Psoas muscle (tissue), 8 donors: ENCODE measurements around the gene SH3D19. TPM values are rescaled to one million over a fixed set of nuclear protein-coding genes. Genes with fewer than 3 reads are reported as not detected.
"Not testable (repeated sequence)": the region's sequence is repeated elsewhere in the genome, so short reads cannot be mapped to it uniquely, and the experiment has no call there.

Experiments used
- ATAC-seq, 4 donors: fragments of 200-7000 bp; cut with Tn5 transposase; one replicate each; pipeline ENCODE4 v1.9.1; 2020; ENCODE audit warnings: moderate library complexity in 3 of 4, mild to moderate bottlenecking in 2 of 4
- DNase-seq, 2 donors: peaks; one replicate each; pipeline ENCODE4 v3.0.0-alpha.2; 2020
- H3K27ac ChIP-seq: fragments of 200-600 bp; one replicate; pipeline ENCODE4 v1.8.0; 2022
- H3K27me3 ChIP-seq, 3 donors: fragments of 200-600 bp in 1 of 3; one replicate each; pipeline versions ENCODE4 v1.6.1 to v1.8.0; 2013 to 2022; ENCODE audit warnings: low read length in 2 of 3, mild to moderate bottlenecking in 2 of 3, moderate library complexity in 1 of 3; ENCODE audit not compliant: insufficient read depth in 3 of 3
- H3K36me3 ChIP-seq, 2 donors: fragments of 200-600 bp in 1 of 2; one replicate each; pipeline versions ENCODE4 v1.6.1 to v1.8.0; 2013 to 2022; ENCODE audit warnings: low read depth in 1 of 2, mild to moderate bottlenecking in 1 of 2, moderate library complexity in 1 of 2; ENCODE audit not compliant: insufficient read depth in 1 of 2
- H3K4me1 ChIP-seq: fragments of 200-600 bp; one replicate; pipeline ENCODE4 v1.8.0; 2022
- H3K4me3 ChIP-seq: fragments of 200-600 bp; one replicate; pipeline ENCODE4 v1.8.0; 2022; ENCODE audit warnings: mild to moderate bottlenecking
- H3K9me3 ChIP-seq: fragments of 200-600 bp; one replicate; pipeline ENCODE4 v1.8.0; 2022
- CTCF ChIP-seq: fragments of 200-600 bp; IDR thresholded peaks from one replicate; pipeline ENCODE4 v1.8.0; 2022; ENCODE audit warnings: antibody characterized with exemption
- WGBS, 3 donors: extraction: QIAGEN DNeasy Blood & Tissue Kit; methylation state at CpG; one replicate each; pipeline versions ENCODE4 v1.1.6 to v1.1.7; 2013; 5-methylcytosine and 5-hydroxymethylcytosine counted together
- intact Hi-C, 2 donors: fragments of 100-400 bp; cut with DNase I; formaldehyde crosslinking; loops; one replicate each; pipeline versions ENCODE4 v1.11.0 to v1.14.2; 2022
- polyA plus RNA-seq, 3 donors: library from polyadenylated mRNA; stranded (reverse); fragments of 200-250 nt; gene quantifications; one replicate each; pipeline ENCODE4 v1.2.3, GENCODE V29; 2013
- total RNA-seq, 4 donors: library from RNA; stranded (reverse); fragmentation: NEBNext Ultra II Directional in 2 of 4; extraction: Animal tissue kit (Norgen Biotek cat#: 25700) in 2 of 4; gene quantifications; one replicate each; pipeline versions ENCODE4 v1.2.1 to v1.2.4, GENCODE V29; 2021 to 2023
- donor health status: healthy with polysubstance abuse.
- donor health status: DM: no; HTN: no; CAD: no; lungs with moderate emphysema.
- donor health status: Bipolar disorder and iron deficiency.
- donor health status: healthy.
- donor health status: DM: yes; HTN: yes; CAD: no.
- donor health status: DM: no; HTN: no; CAD: no.
- donor health status: DM: no; HTN: no; CAD: no.
- donor health status: DM: yes; HTN: yes; CAD: no.

The SH3D19 gene
- total and polyA plus RNA-seq, 7 donors = 7.0 to 59.0 (median 26.9) TPM

- DNase-seq = no peak
Measured at GRCh38 chr4:151284534-151285245, 40.7 kb downstream of the SH3D19 start.

GRCh38 chr4:151276787-151277562 lies 48.4 kb downstream of the SH3D19 start, which contains the start of gene PRSS48:
PRSS48 (plus strand) TSS chr4:151277161; CDS start chr4:151277173, 12 bp downstream.
- 68 to 81% (median 74%) methylated on average over 7 of the region's 7 CpGs for WGBS, 3 donors
- no peaks in the 10 kb centered on the region for H3K9me3 ChIP-seq
- H3K27me3 ChIP-seq = no peaks in the 10 kb centered on the region
- peaks cover 7% of the 10 kb centered on the region for H3K4me1 ChIP-seq
- ATAC-seq (peak; percentile 70 to 97 (median 91)), DNase-seq (peak; percentile 64 to 78)
- H3K36me3 ChIP-seq = no peaks in the 10 kb centered on the region
- TF ChIP-seq CTCF = peak; percentile 69
- H3K4me3 ChIP-seq = no peak within 1 kb of the TSS
- no peak within 1 kb of the TSS for H3K27ac ChIP-seq
- intact Hi-C loops = loop anchor here (5.0 to 10.0 kb wide), 2 partner anchors 48 to 85 kb away; partner anchors contain the start of gene SH3D19 (in 1 of the 2)

More at GRCh38 chr4:151284534-151285245, 40.7 kb downstream of the SH3D19 start:
- Histone ChIP-seq H3K36me3 (no peaks in the 10 kb centered on the region), H3K4me3 (no peak overlapping the region), H3K27me3 (no peaks in the 10 kb centered on the region), H3K9me3 (peaks cover 4% of the 10 kb centered on the region), H3K4me1 (peaks cover 10% of the 10 kb centered on the region), H3K27ac (no peak overlapping the region)
- no peak for TF ChIP-seq CTCF
- intact Hi-C loops = no loop called here
- ATAC-seq = no peak
- WGBS, 3 donors = 47 to 50% (median 48%) methylated on average over 4 of the region's 4 CpGs

GRCh38 chr4:151268905-151269304 lies 56.5 kb downstream of the SH3D19 start:
- H3K27ac ChIP-seq, intact Hi-C loops, H3K36me3 ChIP-seq, H3K4me1 ChIP-seq, H3K4me3 ChIP-seq, H3K9me3 ChIP-seq, ATAC-seq, H3K27me3 ChIP-seq, DNase-seq: not testable (repeated sequence)

- ATAC-seq (peak in 1 of 4 donors; percentile 36), DNase-seq (no peak)
- intact Hi-C loops = no loop called here
- 84 to 92% (median 89%) methylated on average over 7 of the region's 7 CpGs for WGBS, 3 donors
- Histone ChIP-seq H3K27me3 (no peaks in the 10 kb centered on the region), H3K36me3 (no peaks in the 10 kb centered on the region), H3K27ac (no peak overlapping the region), H3K9me3 (no peaks in the 10 kb centered on the region), H3K4me3 (no peak overlapping the region), H3K4me1 (peaks cover 6% of the 10 kb centered on the region)
- TF ChIP-seq CTCF = no peak
Measured at GRCh38 chr4:151267822-151268535, 57.4 kb downstream of the SH3D19 start.

GRCh38 chr4:151267104-151267503 lies 58.3 kb downstream of the SH3D19 start:
- Histone ChIP-seq H3K4me3 (no peak overlapping the region), H3K27me3 (no peaks in the 10 kb centered on the region), H3K4me1 (peaks cover 11% of the 10 kb centered on the region), H3K36me3 (no peaks in the 10 kb centered on the region), H3K27ac (no peak overlapping the region), H3K9me3 (no peaks in the 10 kb centered on the region)
- intact Hi-C loops = no loop called here
- no peak for TF ChIP-seq CTCF
- 88 to 94% (median 90%) methylated on average over 4 of the region's 4 CpGs for WGBS, 3 donors
- no peak for DNase-seq
- no peak for ATAC-seq
